Epithelial cell of umbilical artery (primary cell): Measurements from ENCODE around the gene STMN3. TPM values are rescaled to one million over a fixed set of nuclear protein-coding genes. Genes with fewer than 3 reads are reported as not detected.

Experiments used
- total RNA-seq: library from RNA; depleted of rRNA; stranded (reverse); fragments of >200 nt; gene quantifications from 2 replicates; pipeline ENCODE4 v1.2.3, GENCODE V29; 2014

The STMN3 gene
- total RNA-seq = 0.32 and 0.76 TPM in 2 replicates

DNA sequence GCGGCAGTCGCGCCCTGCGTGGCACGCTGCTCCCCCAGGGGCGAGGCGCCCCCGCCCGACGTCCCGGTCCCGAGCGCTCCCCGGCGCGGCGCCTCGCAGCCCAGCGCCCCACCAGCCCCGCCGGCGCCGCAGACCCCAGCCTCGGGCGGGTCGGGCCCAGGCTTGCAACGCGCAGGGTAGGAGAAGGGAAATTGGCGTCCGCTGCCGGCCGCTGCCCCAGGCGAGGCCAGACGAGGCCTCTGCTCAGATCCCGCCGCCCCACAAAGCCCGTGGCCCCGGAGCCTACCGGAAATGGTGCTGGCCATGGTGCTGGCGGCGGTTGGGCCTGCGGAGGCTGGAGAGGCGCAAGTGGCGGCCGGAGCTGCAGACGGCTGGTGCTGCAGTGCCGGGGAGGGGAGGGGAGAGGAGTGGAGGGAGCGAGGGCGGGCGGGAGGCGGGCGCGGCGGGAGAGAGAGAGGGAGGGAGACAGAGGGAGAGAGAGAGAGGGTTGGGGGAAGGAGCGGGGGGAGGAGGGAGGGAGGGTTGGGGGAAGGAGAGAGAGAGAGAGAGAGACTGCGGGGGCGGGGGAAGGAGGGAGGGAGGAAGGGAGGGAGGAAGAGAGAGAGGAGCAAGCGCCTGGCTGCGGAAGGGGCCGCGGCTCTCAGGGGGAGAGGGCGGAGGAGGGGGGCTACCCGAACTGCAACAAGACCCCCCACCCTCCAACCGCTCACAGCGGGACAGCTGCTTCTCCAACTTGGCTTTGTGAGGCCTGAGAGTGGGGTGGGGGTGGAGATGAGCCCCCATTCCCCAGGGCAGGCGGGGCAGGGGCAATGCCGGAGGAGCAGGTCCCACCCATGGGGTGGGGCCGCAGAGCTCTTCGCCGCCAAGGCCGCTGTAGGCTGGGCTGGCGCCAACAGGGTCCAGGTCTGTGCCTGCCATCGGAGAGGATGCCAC is at the start of gene STMN3:
STMN3 (minus strand) TSS at position 384 of the 933 bp plus-strand sequence; CDS start at position 305, 79 bp downstream.

DNA sequence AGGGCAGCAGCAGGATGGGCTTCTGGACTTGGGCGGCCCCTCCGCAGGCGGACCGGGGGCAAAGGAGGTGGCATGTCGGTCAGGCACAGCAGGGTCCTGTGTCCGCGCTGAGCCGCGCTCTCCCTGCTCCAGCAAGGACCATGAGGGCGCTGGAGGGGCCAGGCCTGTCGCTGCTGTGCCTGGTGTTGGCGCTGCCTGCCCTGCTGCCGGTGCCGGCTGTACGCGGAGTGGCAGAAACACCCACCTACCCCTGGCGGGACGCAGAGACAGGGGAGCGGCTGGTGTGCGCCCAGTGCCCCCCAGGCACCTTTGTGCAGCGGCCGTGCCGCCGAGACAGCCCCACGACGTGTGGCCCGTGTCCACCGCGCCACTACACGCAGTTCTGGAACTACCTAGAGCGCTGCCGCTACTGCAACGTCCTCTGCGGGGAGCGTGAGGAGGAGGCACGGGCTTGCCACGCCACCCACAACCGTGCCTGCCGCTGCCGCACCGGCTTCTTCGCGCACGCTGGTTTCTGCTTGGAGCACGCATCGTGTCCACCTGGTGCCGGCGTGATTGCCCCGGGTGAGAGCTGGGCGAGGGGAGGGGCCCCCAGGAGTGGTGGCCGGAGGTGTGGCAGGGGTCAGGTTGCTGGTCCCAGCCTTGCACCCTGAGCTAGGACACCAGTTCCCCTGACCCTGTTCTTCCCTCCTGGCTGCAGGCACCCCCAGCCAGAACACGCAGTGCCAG is 43.6 kb upstream of the STMN3 start, which contains the start of gene TNFRSF6B:
TNFRSF6B (plus strand) TSS at position 25 of the 729 bp plus-strand sequence; CDS start at position 141, 116 bp downstream.

DNA sequence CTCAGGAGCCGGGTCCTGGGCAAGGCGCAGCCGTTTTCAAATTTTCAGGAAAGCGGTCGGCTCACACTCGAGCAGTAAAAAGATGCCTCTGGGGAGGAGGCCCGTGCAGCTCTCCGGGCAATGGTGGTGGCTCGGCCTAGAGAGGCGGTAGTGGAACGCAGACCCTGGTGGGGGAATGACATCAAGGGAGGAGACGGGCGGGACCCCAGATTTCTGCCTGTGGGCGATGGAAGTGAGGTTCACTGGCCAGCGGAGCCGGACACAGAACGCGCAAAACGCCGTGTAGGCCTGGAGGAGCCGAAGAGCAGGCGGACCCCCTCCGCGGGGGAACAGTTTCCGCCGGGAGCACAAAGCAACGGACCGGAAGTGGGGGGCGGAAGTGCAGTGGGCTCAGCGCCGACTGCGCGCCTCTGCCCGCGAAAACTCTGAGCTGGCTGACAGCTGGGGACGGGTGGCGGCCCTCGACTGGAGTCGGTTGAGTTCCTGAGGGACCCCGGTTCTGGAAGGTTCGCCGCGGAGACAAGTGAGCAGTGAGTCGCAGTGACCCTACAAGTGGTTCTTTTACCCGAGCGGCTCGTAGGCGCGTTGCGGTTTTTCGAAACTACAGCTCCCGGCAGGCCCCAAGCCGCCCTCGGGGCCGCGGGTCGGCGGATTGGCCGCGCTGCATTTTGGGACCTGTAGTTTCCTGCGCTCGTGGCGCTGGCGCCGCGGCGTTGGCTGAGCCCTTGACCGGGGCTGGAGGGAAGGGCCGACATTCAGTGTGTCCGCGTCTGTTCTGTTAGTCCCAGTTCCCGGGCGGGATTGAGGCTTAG is 4.9 kb upstream of the STMN3 start, which contains the start of gene RTEL1:
RTEL1 (plus strand) TSS at position 376 of the 812 bp plus-strand sequence. CDS start 1,091 bp downstream, outside the sequence.

DNA sequence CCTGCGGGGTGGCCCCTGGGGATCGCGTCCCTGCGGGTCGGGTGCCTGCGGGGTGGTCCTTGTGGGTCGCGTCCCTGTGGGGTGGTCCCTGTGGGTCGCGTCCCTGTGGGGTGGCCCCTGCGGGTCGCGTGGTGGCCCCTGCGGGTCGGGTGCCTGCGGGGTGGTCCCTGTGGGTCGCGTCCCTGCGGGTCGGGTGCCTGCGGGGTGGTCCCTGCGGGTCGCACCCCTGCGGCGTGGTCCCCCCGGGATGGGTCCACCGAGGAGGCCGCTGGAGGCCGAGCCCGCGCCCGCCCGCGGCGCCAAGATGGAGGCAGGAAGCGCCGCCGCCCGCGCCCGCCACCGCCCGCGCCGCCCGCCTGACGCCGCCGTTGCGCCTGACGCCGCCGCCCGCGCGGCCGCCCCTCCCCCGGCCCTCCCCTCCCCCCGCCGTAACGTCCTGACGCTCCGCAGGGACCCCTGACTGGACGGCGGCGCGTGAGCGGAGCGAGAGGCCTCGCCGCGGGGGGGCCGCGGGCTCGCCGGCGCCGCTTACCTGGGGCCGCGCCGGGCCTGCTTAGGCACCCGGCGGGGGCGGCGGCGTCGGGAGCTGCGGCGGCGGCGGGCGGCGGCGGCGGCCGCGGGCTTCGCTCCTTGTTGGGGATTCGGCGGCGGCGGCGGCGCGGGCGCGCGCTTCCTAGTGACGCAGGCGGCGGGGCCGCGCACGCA is 26.6 kb downstream of the STMN3 start, which contains the start of gene GMEB2:
GMEB2 (minus strand) TSS at position 678 of the 705 bp plus-strand sequence. CDS start 7,704 bp downstream, outside the sequence.

Other genes with a start within 250 kb of the STMN3 start
- not detected in 2 replicates for gene KCNQ2, start 180.8 kb downstream of the STMN3 start, total RNA-seq
- gene EEF1A2, start 154.3 kb downstream of the STMN3 start, total RNA-seq = 0.46 and 3.6 TPM in 2 replicates
- gene PPDPF, start 132.7 kb downstream of the STMN3 start, total RNA-seq = 13.0 and 17.5 TPM in 2 replicates
- not detected in 2 replicates for gene PTK6, start 116.0 kb downstream of the STMN3 start, total RNA-seq
- gene SRMS, start 105.7 kb downstream of the STMN3 start, total RNA-seq = not detected in 2 replicates
- 0.15 and 1.3 TPM in 2 replicates for gene FNDC11, start 99.3 kb downstream of the STMN3 start, total RNA-seq
- gene HELZ2, start 79.2 kb downstream of the STMN3 start, total RNA-seq = 45.8 and 199 TPM in 2 replicates
- gene GMEB2, start 26.3 kb downstream of the STMN3 start, total RNA-seq = 7.0 and 7.1 TPM in 2 replicates
- 8.4 and 11.2 TPM in 2 replicates for gene RTEL1, start 4.9 kb upstream of the STMN3 start, total RNA-seq
- gene TNFRSF6B, start 43.2 kb upstream of the STMN3 start, total RNA-seq = 7.1 and 41.5 TPM in 2 replicates
- 31.2 and 41.9 TPM in 2 replicates for gene ARFRP1, start 54.6 kb upstream of the STMN3 start, total RNA-seq
- 20.5 and 24.8 TPM in 2 replicates for gene ZGPAT, start 54.6 kb upstream of the STMN3 start, total RNA-seq
- 1.3 and 4.3 TPM in 2 replicates for gene LIME1, start 83.2 kb upstream of the STMN3 start, total RNA-seq
- 9.1 and 10.4 TPM in 2 replicates for gene SLC2A4RG, start 86.4 kb upstream of the STMN3 start, total RNA-seq
- 2.9 and 4.9 TPM in 2 replicates for gene ZBTB46, start 177.8 kb upstream of the STMN3 start, total RNA-seq
- gene ABHD16B, start 208.1 kb upstream of the STMN3 start, total RNA-seq = not detected in 2 replicates
- gene TPD52L2, start 211.8 kb upstream of the STMN3 start, total RNA-seq = 114 and 127 TPM in 2 replicates
- 63.2 and 67.9 TPM in 2 replicates for gene DNAJC5, start 241.7 kb upstream of the STMN3 start, total RNA-seq